COLO829 (cell line): Measurements from ENCODE around the gene LAP3.
A peak's percentile ranks its signal among the peaks of the same experiment; 100 is the strongest.
"Not testable (repeated sequence)": the region's sequence is repeated elsewhere in the genome, so short reads cannot be mapped to it uniquely, and the experiment has no call there.

Experiments used
- DNase-seq: peaks from one replicate; pipeline ENCODE4 v3.0.0; 2012; ENCODE audit warnings: low spot score

The LAP3 gene

DNA sequence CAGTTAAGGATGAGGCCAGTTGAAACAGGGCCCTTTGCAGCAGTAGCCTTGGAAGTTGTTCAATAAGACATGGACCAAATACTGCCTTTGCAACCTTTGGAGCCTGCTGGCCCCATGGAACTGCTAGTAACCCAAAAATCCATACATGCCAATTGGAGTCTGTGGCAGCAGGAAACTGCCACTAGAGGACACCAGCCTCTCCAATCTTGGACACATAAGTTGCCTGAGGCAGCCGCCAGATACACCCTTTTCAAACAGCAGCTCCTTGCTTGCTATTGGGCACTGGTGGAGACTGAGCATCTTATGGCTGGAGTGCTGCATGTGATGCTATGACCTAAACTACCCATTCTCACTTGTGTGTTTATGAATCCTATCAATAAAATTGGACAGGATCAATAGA lies 14.8 kb upstream of the LAP3 start:
- no peak for DNase-seq

DNA sequence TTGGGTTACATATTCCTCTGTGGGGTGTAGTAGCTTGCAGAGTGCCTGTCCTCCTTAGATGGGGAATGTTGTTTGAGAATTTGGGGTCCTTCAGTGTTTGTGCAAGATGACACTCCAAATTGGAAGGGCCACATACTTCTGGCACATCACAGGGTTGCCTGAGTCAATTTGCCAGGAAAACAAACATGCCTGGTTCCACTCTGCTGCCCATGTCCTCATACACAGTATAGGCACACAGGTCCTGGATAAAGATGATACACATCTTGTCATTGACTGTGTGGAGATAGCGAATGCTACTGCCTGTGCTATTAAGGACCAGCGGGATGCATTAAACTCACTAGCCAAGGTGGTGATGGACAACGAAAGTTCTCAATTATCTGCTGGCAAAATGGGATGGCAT lies 11.2 kb upstream of the LAP3 start:
- DNase-seq = no peak

- no peak for DNase-seq
Measured at GRCh38 chr4:17567271-17567670, 9.7 kb upstream of the LAP3 start.

- no peak for DNase-seq
Measured at GRCh38 chr4:17574206-17574605, 2.8 kb upstream of the LAP3 start.

DNA sequence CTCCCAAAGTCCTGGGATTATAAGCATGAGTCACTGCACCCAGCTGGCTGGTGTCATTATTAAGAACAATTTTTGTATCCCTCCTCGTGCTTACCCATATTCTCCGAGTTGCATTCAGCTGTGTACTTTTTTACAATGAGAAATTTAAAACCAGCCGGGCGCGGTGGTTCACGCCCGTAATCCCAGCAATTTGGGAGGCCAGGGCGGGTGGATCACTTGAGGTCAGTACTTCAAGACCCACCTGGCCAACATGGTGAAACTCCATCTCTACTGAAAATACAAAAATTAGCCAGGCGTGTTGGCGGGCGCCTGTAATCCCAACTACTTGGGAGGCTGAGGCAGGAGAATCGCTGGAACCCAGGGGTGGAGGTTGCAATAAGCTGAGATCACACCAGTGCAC lies 1.8 kb upstream of the LAP3 start:
- DNase-seq = not testable (repeated sequence)

DNA sequence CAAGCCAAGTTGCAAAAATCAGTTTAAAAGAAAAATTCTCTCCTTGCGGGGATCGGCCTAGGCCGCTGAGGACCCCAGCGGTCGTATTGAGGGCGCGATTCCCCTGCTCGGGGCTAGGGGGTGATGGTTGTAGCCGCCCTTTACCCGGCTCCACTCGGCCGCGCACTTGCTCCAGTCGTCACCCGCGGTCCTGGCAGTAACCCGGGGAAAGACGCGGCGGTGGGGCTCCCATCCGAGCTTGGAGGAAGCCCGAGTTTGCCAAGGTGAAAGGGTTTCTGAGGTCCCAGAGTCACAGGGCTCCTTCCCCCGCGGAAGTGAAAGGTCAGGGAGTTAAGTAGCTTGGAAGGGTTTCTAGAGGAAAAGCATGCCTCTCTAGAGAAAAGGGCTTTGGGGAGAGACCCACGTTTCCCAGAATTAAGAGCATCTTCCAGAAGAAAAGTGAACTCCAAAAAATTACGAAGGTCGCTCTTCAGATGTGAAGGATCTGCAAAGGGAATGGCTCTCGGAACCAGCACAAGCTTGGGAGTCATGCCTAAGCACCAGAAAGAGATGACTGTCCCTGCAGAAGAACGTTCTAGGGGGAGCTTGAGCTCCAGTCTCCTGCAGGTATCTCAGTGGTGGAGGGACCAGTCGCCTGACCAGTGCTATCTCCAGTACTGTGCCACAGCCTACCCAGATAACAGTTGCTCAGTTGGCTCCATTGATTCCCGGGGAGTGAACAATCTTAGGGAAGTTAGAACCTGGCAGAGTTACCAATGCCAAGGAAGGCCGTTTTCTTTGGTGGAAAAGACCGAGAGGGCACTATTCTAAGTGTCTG lies 875 bp downstream of the LAP3 start:
- no peak for DNase-seq

DNA sequence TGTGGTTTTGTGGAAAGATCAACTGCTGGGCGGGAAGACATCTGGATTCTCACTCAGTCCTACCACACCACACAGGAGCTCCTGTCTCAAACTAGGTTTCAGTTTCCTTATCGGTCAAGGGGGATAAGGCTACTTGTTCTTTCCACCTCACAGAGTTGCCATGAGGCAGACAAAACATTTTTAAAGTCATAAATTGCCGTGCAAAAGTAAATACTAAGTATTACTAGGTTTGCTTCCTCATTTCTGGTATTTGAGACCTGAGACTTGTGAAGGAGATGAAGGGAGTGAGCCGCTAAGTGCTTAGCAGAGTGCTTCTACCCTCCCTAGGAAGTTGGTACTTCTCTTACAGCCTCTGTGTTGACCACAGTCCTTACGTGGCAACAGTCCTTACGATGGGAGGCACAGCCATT lies 1.5 kb downstream of the LAP3 start:
- DNase-seq = no peak

- no peak for DNase-seq
Measured at GRCh38 chr4:17580969-17581368, 4.0 kb downstream of the LAP3 start.

DNA sequence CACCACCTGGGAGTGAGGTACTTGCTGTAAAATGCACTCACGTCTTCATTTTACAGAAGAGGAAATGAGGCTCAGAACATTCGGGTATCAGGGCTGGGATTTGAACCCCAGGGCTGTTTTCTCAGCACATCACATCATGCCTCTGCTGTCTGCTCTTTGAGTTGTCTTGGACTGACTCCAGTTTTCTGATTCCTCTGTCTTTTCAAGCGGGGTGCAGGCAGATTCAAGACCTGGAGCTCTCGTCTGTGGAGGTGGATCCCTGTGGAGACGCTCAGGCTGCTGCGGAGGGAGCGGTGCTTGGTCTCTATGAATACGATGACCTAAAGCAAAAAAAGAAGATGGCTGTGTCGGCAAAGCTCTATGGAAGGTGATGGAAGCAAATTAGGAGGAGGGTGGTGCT lies 6.3 kb downstream of the LAP3 start:
- no peak for DNase-seq

DNA sequence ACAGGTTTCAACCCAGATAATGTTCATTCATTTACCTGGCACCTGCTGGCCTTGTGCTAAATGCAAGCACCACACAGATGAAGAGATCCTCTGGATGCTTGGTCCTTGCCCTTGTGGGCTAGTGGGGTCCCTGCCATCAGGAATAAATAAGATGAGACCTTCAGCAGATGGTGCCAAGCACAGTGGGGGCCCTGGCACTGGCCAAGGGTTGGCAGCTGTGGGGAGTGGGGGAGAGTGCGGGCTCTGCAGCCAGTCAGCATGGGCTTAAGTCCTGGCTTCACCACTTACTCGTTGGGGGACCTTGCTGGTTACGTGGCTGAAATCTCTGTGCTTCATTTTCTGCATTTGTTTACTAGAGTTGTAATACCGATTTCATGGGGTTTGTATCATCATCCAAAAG lies 6.9 kb downstream of the LAP3 start:
- no peak for DNase-seq

DNA sequence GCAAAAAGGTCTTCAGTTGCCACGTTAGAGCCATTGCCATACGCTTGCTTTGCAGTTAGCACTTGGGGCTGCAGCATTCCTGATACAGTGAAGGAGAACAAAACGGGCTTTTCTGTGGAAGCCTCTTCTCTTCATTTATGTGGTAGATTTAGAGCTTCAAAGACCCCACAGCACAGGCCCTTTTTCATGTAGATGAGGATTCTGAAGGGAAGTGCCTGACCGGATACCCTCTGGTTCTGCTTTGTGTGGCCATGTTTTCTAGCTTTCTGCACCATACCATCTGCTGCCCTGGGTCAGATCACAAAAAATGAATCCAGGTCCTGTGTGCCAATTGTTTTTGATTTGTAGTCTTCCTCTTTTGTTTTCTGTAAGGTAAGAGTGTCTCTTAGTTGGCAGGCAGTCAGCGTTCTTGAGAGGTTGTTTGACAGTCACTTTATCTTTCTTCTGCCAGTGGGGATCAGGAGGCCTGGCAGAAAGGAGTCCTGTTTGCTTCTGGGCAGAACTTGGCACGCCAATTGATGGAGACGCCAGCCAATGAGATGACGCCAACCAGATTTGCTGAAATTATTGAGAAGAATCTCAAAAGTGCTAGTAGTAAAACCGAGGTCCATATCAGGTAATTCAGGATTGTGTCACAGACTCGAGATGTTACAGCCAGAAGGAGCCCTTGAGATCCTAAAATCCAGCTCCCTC lies 7.7 kb downstream of the LAP3 start:
- no peak for DNase-seq

- peak; percentile 24 for DNase-seq
Measured at GRCh38 chr4:17587094-17587822, 10.3 kb downstream of the LAP3 start.

DNA sequence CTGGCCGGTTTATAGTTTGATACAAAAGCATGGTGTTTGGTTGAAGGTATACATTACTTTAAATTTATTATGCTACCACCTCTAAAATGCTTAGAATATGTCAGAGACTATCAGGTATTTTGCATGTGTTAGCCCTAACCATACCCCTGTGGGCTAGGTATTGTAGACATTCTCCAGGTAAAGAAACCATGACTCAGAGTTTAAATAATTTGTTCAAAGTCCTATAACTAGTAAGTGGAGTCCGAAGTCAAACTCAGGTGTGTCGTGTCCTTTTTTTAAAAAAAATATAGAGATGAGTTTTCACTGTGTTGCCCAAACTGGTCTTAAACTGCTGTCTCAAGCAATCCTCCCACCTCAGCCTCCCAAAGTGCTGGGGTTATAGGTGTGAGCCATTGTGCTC lies 12.4 kb downstream of the LAP3 start:
- no peak for DNase-seq

GRCh38 chr4:17595471-17596005 lies 18.5 kb downstream of the LAP3 start:
- DNase-seq = no peak

- DNase-seq = no peak
Measured at GRCh38 chr4:17597517-17597916, 20.5 kb downstream of the LAP3 start.

DNA sequence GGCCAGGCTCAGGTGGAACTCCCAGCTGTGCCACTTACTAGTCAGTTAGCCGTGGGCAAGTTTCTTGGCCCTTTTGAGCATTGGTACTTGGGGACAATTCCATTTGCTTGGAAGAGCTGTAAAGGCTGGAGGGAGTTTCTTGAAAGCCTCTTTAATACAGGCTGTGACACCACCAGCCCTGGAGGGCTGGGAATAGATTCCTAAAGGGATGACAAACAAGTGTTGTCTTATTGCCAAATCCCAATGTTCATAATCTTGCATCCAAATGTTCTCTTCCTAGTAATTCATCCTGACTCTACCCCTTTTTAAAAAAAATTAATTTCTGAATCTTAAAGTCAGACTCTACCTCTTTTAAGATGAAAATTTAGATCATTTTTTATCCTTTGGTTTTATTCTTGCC lies 22.8 kb downstream of the LAP3 start:
- no peak for DNase-seq

GRCh38 chr4:17605236-17605635 lies 28.2 kb downstream of the LAP3 start:
- DNase-seq = no peak

DNA sequence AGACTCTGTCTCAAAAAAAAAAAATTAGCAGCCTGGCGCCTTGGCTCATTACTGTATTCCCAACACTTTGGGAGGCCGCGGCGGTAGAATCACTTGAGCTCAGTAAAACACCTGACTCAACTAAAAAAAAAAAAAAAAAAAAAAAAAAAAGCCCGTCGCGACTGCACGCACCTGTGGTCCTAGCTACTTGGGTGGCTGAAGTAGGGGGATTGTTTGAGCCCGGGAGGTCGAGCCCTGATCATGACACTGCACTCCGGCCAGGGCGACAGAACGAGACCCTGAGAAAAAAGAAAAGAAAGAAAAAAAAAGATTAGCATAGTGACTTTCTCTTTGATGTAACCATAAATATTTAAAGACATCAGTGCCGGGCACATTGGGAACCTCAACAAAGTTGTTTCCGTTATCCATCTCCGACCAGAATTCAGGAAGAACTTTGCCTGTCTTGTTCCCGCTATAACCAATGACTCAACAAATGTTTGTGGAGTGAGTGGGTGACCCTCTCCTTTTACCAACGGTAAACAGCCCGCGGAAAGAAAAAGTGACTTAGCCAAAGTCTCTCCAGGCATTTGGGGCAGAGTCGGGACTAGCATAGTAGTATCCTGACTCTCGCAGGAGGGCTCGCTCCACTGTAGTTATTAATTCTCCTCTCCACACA lies 36.9 kb downstream of the LAP3 start:
- DNase-seq = peak; percentile 23

- DNase-seq = peak; percentile 94
Measured at GRCh38 chr4:17614416-17615299, 37.7 kb downstream of the LAP3 start, which contains the start of gene MED28. Gene MED28 (plus strand): TSS chr4:17614641. CDS start chr4:17614655, 14 bp downstream.

DNA sequence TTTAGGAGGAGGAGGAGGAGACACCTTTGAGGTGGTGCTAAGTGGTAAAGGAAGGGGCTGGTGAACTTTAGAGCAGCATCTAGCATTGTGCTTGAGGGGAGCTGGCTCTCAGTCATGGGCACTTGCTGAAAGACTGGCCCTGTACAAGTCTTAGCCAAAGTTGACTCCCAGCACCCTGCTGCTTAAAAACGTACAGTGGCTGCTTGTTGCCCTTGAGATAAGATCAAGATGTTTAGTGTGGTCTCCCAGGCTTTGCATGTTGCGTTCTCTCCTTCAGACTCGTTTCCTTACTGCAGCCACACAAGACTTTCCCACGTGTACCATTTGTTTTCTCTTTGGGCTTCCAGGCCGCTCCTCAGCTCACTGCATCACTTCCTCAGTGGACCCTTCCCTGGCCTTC lies 39.3 kb downstream of the LAP3 start:
- DNase-seq = no peak

DNA sequence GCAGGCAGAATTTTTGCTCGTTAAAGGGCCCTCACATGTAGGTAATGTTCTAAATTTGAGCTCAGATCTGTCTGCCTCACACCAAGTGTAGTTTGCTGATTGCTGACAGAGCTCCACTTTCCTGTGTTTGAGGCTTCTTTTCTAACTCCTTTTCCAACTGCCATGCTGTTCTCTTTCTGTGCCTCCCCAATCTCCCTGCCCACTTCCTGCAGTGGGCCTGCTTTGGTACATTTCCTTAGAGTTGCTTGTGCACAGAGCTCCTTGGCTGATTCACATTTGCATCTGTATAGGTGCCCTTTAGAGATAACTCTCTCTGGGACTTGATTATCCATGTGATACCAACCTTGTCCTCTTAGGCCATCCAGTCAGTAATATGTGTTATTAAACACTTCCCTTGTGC lies 41.9 kb downstream of the LAP3 start:
- no peak for DNase-seq
